ENCODE results near the gene GTF2F1.
"Not testable (repeated sequence)": the region's sequence is repeated elsewhere in the genome, so short reads cannot be mapped to it uniquely, and the experiment has no call there.

GTF2F1 gene

GRCh38 chr19:6355321-6356040 lies 37.5 kb downstream of the GTF2F1 start:
- not testable (repeated sequence) for DNase-seq

GRCh38 chr19:6354098-6354674 lies 38.8 kb downstream of the GTF2F1 start:
- DNase-seq, result no peak

- DNase-seq, result no peak
Measured at GRCh38 chr19:6352381-6353165, 40.4 kb downstream of the GTF2F1 start.

GRCh38 chr19:6350688-6351087 lies 42.3 kb downstream of the GTF2F1 start:
- DNase-seq, result no peak

GRCh38 chr19:6349271-6349670 lies 43.7 kb downstream of the GTF2F1 start:
- not testable (repeated sequence) for DNase-seq

- DNase-seq, result no peak
Measured at GRCh38 chr19:6343462-6343861, 49.5 kb downstream of the GTF2F1 start.

GRCh38 chr19:6340493-6341201 lies 52.3 kb downstream of the GTF2F1 start:
- no peak for DNase-seq

- no peak for DNase-seq
Measured at GRCh38 chr19:6334490-6335285, 58.3 kb downstream of the GTF2F1 start.

GRCh38 chr19:6333439-6333838 lies 59.5 kb downstream of the GTF2F1 start, which contains the start of gene ACER1:
ACER1 (minus strand) TSS chr19:6333612; CDS start chr19:6333551, 61 bp downstream.
- no peak for DNase-seq
